LNCAP (cell line): ENCODE data around the gene SAMD14.

Source experiments
- CTCF ChIP-seq: fragments of 450-650 bp; IDR thresholded peaks from 2 replicates; pipeline ENCODE4 v1.5.1; 2017; ENCODE audit warnings: mild to moderate bottlenecking

Gene SAMD14

DNA sequence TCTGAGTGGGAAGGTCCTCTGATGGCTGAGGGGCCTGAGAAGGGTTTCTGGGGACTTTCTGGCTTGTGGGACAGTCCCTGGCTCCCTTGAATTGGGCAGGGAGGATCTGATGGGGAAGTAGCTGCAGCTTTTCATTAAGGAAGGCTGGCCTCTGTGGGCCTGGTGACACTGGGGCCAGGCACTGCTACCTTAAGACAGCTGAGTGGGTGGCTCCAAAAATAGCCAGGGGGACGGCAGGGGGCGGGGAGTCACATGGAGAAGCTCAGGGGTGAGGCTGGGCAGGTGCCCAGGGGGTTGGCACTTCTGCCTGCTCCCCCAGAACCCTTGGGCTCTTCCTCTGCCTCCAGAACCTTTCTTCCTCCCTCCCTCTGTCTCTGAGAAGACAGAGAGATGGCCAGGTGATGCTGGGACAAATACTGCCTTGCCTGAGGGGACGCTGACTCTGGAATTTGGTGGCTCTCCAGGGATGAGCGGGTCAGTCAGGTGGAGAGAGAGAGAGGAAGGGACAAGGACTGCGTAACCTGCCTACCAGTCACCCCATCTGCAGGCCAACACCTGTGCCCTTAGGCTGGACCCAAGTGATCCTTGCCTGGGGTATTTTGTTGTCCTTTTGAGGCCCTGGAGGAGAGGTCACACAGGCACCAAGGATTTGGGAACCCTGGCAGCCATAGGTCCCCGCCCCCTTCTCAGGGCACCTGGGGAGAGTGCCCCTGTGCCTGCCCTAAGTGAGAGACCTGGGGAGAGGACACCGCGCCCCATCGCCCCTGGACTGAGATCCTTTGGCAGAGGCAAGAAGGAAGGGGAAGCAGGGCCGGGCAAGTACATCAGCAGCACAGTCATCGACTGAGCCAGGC lies 34.1 kb upstream of the SAMD14 start:
- no peak for TF ChIP-seq CTCF

GRCh38 chr17:50162466-50163254 lies 32.7 kb upstream of the SAMD14 start:
- no peak for TF ChIP-seq CTCF

DNA sequence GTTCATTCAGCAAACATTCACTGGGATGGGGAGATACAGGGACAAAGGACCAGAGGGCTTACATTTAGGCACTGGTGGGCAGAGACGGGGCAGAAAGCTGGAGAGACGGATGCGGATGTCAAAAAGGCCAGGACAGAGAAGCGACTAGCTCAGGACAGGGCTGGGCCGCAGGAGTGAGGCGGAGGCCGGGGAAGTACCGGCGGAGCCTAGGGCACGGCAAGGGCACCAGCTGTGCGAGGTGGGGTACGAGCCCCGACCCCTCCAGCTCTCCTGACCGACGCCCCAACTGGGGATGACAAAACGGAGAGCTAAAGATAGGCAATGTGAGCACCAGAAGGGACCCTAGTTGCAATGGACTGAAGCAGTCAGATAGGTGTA lies 31.9 kb upstream of the SAMD14 start:
- no peak for TF ChIP-seq CTCF

- TF ChIP-seq CTCF: peak; percentile 96
Measured at GRCh38 chr17:50161023-50161910, 31.3 kb upstream of the SAMD14 start.

DNA sequence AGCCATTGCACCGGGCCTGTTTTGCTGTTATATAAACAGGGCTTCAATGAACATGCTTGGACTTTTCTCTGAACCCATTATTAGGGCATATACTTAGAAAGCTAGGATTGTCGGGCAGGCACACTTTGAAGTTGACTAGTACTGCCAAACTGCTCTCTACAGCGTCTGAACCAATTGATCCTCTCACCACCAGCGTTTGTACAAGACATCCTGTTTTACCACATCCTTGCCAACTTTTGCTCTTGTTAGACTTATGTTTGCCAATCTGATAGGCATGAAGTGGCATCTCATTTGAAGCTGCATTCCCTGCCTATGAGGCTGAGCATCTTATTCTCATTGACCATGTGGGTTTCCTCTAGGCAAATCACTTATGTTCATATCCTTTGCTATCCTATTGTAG lies 27.9 kb upstream of the SAMD14 start:
- TF ChIP-seq CTCF: no peak

DNA sequence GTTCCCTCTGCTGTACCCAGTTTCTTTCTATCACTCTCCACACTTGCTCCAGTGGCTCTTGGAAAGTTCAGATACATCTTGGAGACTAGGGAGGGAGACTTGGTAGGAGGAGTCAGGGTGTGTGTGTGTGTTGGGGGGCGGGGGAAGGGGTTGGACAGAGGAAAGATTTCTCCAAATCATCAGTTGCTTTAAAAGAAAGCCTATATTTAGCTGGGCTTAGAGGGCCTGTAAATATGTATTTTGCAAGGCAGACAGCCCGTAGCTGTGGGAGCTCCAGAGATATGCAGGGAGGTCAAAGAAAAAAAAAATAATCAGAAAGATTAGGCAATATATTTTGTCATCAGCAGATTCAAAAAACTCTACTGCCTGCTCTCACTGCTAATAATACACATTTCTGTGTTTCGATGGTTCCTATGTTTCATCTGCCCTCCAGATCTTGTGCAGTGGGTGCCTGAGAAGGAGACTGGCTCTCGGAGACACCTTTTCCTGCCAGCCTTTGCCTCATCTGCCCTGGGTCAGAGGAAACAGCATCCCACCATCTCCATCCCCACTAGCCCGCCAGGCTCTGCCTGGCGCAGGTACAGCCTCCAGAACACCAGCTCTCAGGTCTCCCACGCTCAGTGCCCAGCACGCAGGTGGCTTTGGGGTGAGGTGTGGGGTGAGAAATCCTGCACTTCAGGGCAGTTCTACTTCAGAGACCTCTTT lies 25.3 kb upstream of the SAMD14 start:
- TF ChIP-seq CTCF: no peak

GRCh38 chr17:50154604-50155003 lies 24.6 kb upstream of the SAMD14 start:
- TF ChIP-seq CTCF: no peak
